Measurements from ENCODE around the gene ADAMTS18. TPM values are rescaled to one million over a fixed set of nuclear protein-coding genes. Genes with fewer than 3 reads are reported as not detected.
"Not testable (repeated sequence)": the region's sequence is repeated elsewhere in the genome, so short reads cannot be mapped to it uniquely, and the experiment has no call there.

The ADAMTS18 gene
- total RNA-seq, 4 donors from 2014 or later: 0.71 to 1.0 TPM; not detected in 2

GRCh38 chr16:77288222-77288621 lies 146.6 kb downstream of the ADAMTS18 start:
- H3K4me3 ChIP-seq (ENCODE audit: low read depth, poor library complexity, severe bottlenecking): no peak overlapping the region
- TF ChIP-seq, protein P1, sequence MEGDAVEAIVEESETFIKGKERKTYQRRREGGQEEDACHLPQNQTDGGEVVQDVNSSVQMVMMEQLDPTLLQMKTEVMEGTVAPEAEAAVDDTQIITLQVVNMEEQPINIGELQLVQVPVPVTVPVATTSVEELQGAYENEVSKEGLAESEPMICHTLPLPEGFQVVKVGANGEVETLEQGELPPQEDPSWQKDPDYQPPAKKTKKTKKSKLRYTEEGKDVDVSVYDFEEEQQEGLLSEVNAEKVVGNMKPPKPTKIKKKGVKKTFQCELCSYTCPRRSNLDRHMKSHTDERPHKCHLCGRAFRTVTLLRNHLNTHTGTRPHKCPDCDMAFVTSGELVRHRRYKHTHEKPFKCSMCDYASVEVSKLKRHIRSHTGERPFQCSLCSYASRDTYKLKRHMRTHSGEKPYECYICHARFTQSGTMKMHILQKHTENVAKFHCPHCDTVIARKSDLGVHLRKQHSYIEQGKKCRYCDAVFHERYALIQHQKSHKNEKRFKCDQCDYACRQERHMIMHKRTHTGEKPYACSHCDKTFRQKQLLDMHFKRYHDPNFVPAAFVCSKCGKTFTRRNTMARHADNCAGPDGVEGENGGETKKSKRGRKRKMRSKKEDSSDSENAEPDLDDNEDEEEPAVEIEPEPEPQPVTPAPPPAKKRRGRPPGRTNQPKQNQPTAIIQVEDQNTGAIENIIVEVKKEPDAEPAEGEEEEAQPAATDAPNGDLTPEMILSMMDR (IDR thresholded peaks at IDR 0.05): no peak
- no peak for TF ChIP-seq POLR2A (IDR thresholded peaks at IDR 0.05)
- 71 to 72% methylated on average over 3 of the region's 3 CpGs for WGBS, 2 donors
- DNase-seq (ENCODE audit: low spot score in 2 of 2): no peak
- intact Hi-C loops (cut with DNase I; ENCODE audit: low total_unique reads): no loop called here

GRCh38 chr16:77285676-77286075 lies 149.2 kb downstream of the ADAMTS18 start:
- 87 to 93% methylated on average over 5 of the region's 5 CpGs for WGBS, 2 donors
- H3K4me3 ChIP-seq (ENCODE audit: low read depth, poor library complexity, severe bottlenecking): no peak overlapping the region
- DNase-seq (ENCODE audit: low spot score in 2 of 2): no peak
- TF ChIP-seq, protein P1 (IDR thresholded peaks at IDR 0.05): no peak
- no peak for TF ChIP-seq POLR2A (IDR thresholded peaks at IDR 0.05)
- intact Hi-C loops (cut with DNase I; ENCODE audit: low total_unique reads): no loop called here

- TF ChIP-seq POLR2A (IDR thresholded peaks at IDR 0.05): no peak
- TF ChIP-seq, protein P1 (IDR thresholded peaks at IDR 0.05): no peak
- intact Hi-C loops (cut with DNase I; ENCODE audit: low total_unique reads): no loop called here
- DNase-seq (ENCODE audit: low spot score in 2 of 2): no peak
- 56 to 68% methylated on average over 2 of the region's 2 CpGs for WGBS, 2 donors
- H3K4me3 ChIP-seq (ENCODE audit: low read depth, poor library complexity, severe bottlenecking): no peak overlapping the region
Measured at GRCh38 chr16:77282345-77282744, 152.5 kb downstream of the ADAMTS18 start.

GRCh38 chr16:77279316-77279715 lies 155.5 kb downstream of the ADAMTS18 start:
- WGBS, 2 donors: 54 to 62% methylated on average over 8 of the region's 8 CpGs
- H3K4me3 ChIP-seq (ENCODE audit: low read depth, poor library complexity, severe bottlenecking); intact Hi-C loops (cut with DNase I; ENCODE audit: low total_unique reads); DNase-seq (ENCODE audit: low spot score in 2 of 2): not testable (repeated sequence)

DNA sequence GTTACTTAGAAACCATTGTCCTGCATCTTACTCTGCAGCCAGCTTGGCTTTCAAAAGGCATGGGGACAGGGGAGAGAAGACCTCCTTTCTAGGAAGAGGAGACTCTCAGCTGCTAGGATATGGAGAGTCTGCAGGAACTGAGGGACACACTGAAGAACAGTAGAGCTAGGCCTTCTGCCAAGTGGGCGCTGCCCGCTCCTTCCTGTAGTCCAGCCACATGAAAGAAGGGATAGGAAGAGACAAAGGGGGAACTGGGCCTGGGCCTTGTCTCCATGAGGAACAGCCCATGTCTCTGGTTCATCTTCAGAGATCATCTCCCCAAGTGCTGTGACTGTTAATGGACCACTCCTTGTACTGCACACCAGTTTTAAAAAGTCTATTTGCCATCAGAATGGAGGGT lies 157.3 kb downstream of the ADAMTS18 start:
- intact Hi-C loops (cut with DNase I; ENCODE audit: low total_unique reads): no loop called here
- TF ChIP-seq POLR2A (IDR thresholded peaks at IDR 0.05): no peak
- TF ChIP-seq, protein P1 (IDR thresholded peaks at IDR 0.05): no peak
- DNase-seq (ENCODE audit: low spot score in 2 of 2): no peak
- H3K4me3 ChIP-seq (ENCODE audit: low read depth, poor library complexity, severe bottlenecking): no peak overlapping the region
- WGBS, 2 donors: 82 to 94% methylated on average over 2 of the region's 2 CpGs

DNA sequence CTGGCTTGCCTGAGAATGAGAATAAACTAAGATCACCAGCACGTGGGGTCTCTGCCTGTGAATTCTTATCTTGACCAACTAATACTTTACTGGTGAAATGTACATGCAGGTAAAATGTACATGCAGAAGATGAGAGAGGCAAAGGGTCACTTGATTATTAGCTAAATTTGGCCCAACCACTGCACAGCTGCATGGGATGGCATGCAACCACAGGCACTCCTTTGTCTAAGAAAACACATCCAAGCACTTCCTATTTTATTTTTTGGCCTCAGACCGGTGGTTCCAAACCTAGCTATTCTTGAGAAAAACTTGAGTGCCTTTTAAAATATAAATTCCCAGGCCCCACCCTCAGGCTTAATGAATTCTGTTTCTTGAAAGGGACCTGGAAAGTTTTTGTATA lies 157.7 kb downstream of the ADAMTS18 start:
- DNase-seq (ENCODE audit: low spot score in 2 of 2): no peak
- no peak for TF ChIP-seq POLR2A (IDR thresholded peaks at IDR 0.05)
- TF ChIP-seq, protein P1 (IDR thresholded peaks at IDR 0.05): no peak
- H3K4me3 ChIP-seq (ENCODE audit: low read depth, poor library complexity, severe bottlenecking): no peak overlapping the region
- intact Hi-C loops (cut with DNase I; ENCODE audit: low total_unique reads): no loop called here
- 43 to 70% methylated on average over 2 of the region's 2 CpGs for WGBS, 2 donors
